AG10803 (cell line): Measurements from ENCODE around the gene CHERP.

Source experiments
- DNase-seq: peaks from one replicate; pipeline ENCODE4 v3.0.0; 2010; ENCODE audit warnings: low read depth
- H3K4me3 ChIP-seq: 2 replicates; pipeline ENCODE4 v1.5.1; 2011; ENCODE audit warnings: mild to moderate bottlenecking, low read length, control low read depth
- TF ChIP-seq, protein P1 (sequence below): conservative IDR thresholded peaks from 2 replicates; pipeline ENCODE4 v1.5.1; 2011; ENCODE audit warnings: mild to moderate bottlenecking, low read length, control low read depth, inconsistent platforms

The CHERP gene

GRCh38 chr19:16569609-16570320 is 27.5 kb upstream of the CHERP start:
- DNase-seq, result no peak
- no peak overlapping the region for H3K4me3 ChIP-seq
- TF ChIP-seq, protein P1, sequence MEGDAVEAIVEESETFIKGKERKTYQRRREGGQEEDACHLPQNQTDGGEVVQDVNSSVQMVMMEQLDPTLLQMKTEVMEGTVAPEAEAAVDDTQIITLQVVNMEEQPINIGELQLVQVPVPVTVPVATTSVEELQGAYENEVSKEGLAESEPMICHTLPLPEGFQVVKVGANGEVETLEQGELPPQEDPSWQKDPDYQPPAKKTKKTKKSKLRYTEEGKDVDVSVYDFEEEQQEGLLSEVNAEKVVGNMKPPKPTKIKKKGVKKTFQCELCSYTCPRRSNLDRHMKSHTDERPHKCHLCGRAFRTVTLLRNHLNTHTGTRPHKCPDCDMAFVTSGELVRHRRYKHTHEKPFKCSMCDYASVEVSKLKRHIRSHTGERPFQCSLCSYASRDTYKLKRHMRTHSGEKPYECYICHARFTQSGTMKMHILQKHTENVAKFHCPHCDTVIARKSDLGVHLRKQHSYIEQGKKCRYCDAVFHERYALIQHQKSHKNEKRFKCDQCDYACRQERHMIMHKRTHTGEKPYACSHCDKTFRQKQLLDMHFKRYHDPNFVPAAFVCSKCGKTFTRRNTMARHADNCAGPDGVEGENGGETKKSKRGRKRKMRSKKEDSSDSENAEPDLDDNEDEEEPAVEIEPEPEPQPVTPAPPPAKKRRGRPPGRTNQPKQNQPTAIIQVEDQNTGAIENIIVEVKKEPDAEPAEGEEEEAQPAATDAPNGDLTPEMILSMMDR, result no peak

- H3K4me3 ChIP-seq, result no peak overlapping the region
- DNase-seq, result no peak
- TF ChIP-seq, protein P1, result no peak
Measured at GRCh38 chr19:16566702-16567101, 24.5 kb upstream of the CHERP start.

DNA sequence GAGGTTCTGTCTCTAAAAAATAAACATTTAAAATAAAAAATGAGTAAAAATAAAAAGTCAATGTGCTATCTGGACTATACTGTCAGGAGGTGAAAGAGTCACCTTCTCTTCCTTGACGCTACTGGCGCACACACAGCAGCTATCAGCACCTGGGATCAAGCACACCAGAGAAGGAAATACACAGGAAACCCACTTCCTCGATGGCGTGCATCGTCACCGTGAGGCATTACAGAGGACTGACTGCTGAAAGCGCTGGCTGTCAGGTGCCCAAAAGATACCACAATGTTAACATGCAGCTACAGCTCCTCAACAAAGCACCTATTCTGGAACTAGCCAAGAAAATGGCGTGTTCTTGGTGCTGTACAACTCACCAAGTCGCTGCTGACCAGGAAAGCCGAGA is 23.9 kb upstream of the CHERP start:
- DNase-seq, result no peak
- TF ChIP-seq, protein P1, result no peak
- H3K4me3 ChIP-seq, result no peak overlapping the region

DNA sequence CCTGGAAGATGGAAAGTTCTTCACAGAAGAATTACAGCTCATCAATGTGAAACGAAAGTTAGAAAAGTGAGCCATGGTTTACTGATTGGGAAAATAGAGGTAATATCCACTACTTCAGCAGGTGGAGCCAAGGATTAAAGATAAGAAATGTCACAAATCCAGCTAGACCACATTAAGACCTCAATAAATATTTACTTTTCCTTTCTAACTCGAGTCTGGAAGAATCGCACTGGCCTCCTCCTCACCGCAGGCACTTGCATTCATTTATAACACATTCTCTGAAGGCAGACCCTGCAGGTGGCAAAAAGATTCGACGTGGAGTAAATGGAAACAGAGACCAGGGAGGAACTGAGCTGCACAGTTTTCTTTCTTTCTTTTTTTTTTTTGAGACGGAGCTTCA is 22.6 kb upstream of the CHERP start:
- no peak for DNase-seq
- TF ChIP-seq, protein P1, result no peak
- no peak overlapping the region for H3K4me3 ChIP-seq

- TF ChIP-seq, protein P1, result no peak
- no peak for DNase-seq
- H3K4me3 ChIP-seq, result no peak overlapping the region
Measured at GRCh38 chr19:16562608-16563025, 20.4 kb upstream of the CHERP start.

DNA sequence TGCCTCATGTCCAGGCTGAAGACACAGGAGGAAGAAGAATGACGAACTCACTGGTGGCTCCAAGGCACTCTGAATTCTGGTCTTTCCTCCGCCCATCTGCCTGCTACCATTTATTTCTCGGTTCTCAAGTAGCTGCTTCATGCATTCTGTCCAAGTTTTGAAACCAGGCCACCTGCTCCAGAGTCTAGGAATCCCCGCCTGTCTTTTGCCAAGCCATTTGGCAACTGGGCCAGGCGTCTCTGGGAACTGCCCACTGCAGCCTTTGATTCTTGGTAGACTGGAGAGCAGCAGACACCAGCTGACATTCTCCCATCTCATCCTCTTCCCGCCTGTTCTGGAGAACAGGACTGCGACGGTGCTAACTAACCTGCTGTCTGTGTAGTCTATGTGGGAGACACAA is 19.1 kb upstream of the CHERP start:
- H3K4me3 ChIP-seq, result no peak overlapping the region
- no peak for DNase-seq
- TF ChIP-seq, protein P1, result no peak

DNA sequence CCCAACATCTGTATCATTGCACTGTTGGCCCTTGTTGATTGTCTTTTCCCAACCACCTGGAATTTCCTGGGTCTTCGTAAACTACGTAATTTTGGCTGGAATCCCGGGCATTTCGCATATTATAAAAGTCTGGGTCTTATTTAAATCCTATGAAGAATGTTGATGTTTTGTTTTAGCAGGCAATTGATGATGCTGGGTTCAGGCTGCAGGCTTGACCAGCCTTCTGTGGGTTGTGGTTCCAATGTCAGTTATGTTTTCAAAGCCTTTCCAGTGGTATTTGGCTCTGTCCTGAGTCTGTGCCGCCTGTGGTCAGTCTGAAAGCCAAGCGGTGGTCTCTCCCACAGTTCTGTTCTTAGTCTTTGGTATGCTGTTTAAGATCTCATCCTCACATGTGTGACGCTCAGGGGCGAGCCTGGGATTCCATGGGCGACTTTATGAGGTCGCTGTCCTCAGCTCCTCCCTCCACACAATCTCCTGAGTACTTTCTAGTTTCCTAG is 17.6 kb upstream of the CHERP start:
- H3K4me3 ChIP-seq, result no peak overlapping the region
- TF ChIP-seq, protein P1, result no peak
- DNase-seq, result peak; percentile 23
